ENCODE results near the gene FAR2. TPM values are rescaled to one million over a fixed set of nuclear protein-coding genes. Genes with fewer than 3 reads are reported as not detected.

Gene FAR2
- total RNA-seq, 1 experiment from 2014 or later: 22.1 TPM

DNA sequence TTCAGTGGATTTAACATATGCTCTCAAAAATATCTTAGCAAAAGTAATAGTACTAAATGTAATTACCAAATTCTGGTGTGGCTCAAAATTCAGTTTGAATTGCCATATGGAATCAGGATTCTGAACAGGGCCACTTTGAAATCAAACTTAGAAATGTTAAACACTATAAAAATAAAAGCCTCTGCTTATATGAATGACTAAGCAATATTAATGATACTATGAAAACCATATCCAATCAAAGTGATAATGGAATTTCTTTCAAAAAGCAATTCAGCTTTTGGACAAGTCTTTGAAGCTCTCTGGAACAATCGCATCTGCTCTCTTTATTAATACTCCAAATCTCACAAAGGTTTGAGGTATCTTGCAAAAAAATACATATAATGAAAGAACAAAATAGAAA, 180.3 kb downstream of the FAR2 start:
- no peak overlapping the region for H3K56ac ChIP-seq (ENCODE audit: insufficient read length, low read depth, low read length)
- no peaks in the 10 kb centered on the region for H3K27me3 ChIP-seq (ENCODE audit: insufficient read depth, low read length)
- no peak overlapping the region for H3K14ac ChIP-seq (ENCODE audit: insufficient read depth, low read length)
- H3K4me1 Mint-ChIP-seq: no peaks in the 10 kb centered on the region
- H4K8ac ChIP-seq (replicated peaks; ENCODE audit: insufficient read length, low read depth, low read length): no peak overlapping the region
- DNase-seq: no peak
- no peak overlapping the region for H2BK20ac ChIP-seq (ENCODE audit: low read depth, low read length, poor library complexity, severe bottlenecking)
- no peak overlapping the region for H2BK120ac ChIP-seq (ENCODE audit: low read depth, low read length, poor library complexity, severe bottlenecking)
- H3K79me2 ChIP-seq (ENCODE audit: insufficient read depth, low read length): no peaks in the 10 kb centered on the region
- no peak overlapping the region for H2BK12ac ChIP-seq (ENCODE audit: insufficient read length, low read depth, low read length)
- H4K5ac ChIP-seq (ENCODE audit: insufficient read length, low read depth, low read length): no peak overlapping the region
- no peak overlapping the region for H3T11ph ChIP-seq (ENCODE audit: low read length)
- H4K91ac ChIP-seq (ENCODE audit: insufficient read length, low read depth, low read length): no peak overlapping the region
- H3K4me2 ChIP-seq (ENCODE audit: insufficient read depth, insufficient read length, low read length): no peak overlapping the region
- no peak overlapping the region for H2AK5ac ChIP-seq (ENCODE audit: insufficient read length, low read length)
- H3K9me3 Mint-ChIP-seq: peaks cover 11 to 12% of the 10 kb centered on the region in 2 experiments
- TF ChIP-seq, protein P1, sequence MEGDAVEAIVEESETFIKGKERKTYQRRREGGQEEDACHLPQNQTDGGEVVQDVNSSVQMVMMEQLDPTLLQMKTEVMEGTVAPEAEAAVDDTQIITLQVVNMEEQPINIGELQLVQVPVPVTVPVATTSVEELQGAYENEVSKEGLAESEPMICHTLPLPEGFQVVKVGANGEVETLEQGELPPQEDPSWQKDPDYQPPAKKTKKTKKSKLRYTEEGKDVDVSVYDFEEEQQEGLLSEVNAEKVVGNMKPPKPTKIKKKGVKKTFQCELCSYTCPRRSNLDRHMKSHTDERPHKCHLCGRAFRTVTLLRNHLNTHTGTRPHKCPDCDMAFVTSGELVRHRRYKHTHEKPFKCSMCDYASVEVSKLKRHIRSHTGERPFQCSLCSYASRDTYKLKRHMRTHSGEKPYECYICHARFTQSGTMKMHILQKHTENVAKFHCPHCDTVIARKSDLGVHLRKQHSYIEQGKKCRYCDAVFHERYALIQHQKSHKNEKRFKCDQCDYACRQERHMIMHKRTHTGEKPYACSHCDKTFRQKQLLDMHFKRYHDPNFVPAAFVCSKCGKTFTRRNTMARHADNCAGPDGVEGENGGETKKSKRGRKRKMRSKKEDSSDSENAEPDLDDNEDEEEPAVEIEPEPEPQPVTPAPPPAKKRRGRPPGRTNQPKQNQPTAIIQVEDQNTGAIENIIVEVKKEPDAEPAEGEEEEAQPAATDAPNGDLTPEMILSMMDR (conservative IDR thresholded peaks at IDR 0.05): no peak
- H3K4ac ChIP-seq (ENCODE audit: low read depth, low read length): no peak overlapping the region
- H3K23ac ChIP-seq (ENCODE audit: insufficient read length, low read depth, low read length): no peak overlapping the region
- no peak overlapping the region for H3K18ac ChIP-seq (ENCODE audit: insufficient read length, low read depth, low read length)
- H4K20me1 ChIP-seq (ENCODE audit: control insufficient read depth, insufficient read depth, insufficient read length): no peaks in the 10 kb centered on the region
- H3K4me3 Mint-ChIP-seq: no peak overlapping the region
- H3K79me1 ChIP-seq (ENCODE audit: insufficient read depth, low read depth, low read length, poor library complexity, severe bottlenecking): no peaks in the 10 kb centered on the region
- no peaks in the 10 kb centered on the region for H3K27me3 Mint-ChIP-seq (ENCODE audit: low read depth)
- no peak overlapping the region for H2AFZ ChIP-seq (ENCODE audit: low read length)
- H3K9ac ChIP-seq (ENCODE audit: extremely low read depth, insufficient read length, low read length): no peak overlapping the region
- H3K36me3 Mint-ChIP-seq (ENCODE audit: insufficient read depth in 1 of 3, low read depth in 3 of 3): peaks cover 8 to 12% (median 12%) of the 10 kb centered on the region in 3 experiments; a peak in 6 of 7 replicates
- H2BK5ac ChIP-seq (ENCODE audit: insufficient read length, low read length): no peak overlapping the region
- H3K9me3 ChIP-seq (ENCODE audit: control insufficient read depth, low read depth, low read length): no peaks in the 10 kb centered on the region
- no peak overlapping the region for H2BK15ac ChIP-seq (ENCODE audit: low read depth, low read length)
- no peak overlapping the region for H3K27ac Mint-ChIP-seq
- H3K4me1 ChIP-seq (ENCODE audit: insufficient read depth, low read length): no peaks in the 10 kb centered on the region
- no CpG with 5 or more reads among the region's 1 CpG for WGBS (ENCODE audit: extremely low coverage, insufficient read length, low lambda C conversion rate)
- no peaks in the 10 kb centered on the region for H3K23me2 ChIP-seq (ENCODE audit: insufficient read length, low read depth, low read length, poor library complexity, severe bottlenecking)
- no peak overlapping the region for H3K27ac ChIP-seq (ENCODE audit: insufficient read length, low read depth, low read length)
